ENCODE data around the gene CCRL2. TPM values are rescaled to one million over a fixed set of nuclear protein-coding genes. Genes with fewer than 3 reads are reported as not detected.
A peak's percentile ranks its signal among the peaks of the same experiment; 100 is the strongest.

The CCRL2 gene
- total RNA-seq, 6 experiments from 2014 or later, result 0.30 to 2.8 (median 1.3) TPM

GRCh38 chr3:46361408-46362283 is 45.4 kb upstream of the CCRL2 start:
- Histone ChIP-seq H3K4me1 (no peaks in the 10 kb centered on the region), H3K4me3 (no peak overlapping the region), H3K36me3 (no peaks in the 10 kb centered on the region), H3K27me3 (no peaks in the 10 kb centered on the region), H3K9me3 (no peaks in the 10 kb centered on the region), H3K27ac (no peak overlapping the region)
- TF ChIP-seq POLR2A (IDR thresholded peaks at IDR 0.05), result no peak
- TF ChIP-seq, protein P1, sequence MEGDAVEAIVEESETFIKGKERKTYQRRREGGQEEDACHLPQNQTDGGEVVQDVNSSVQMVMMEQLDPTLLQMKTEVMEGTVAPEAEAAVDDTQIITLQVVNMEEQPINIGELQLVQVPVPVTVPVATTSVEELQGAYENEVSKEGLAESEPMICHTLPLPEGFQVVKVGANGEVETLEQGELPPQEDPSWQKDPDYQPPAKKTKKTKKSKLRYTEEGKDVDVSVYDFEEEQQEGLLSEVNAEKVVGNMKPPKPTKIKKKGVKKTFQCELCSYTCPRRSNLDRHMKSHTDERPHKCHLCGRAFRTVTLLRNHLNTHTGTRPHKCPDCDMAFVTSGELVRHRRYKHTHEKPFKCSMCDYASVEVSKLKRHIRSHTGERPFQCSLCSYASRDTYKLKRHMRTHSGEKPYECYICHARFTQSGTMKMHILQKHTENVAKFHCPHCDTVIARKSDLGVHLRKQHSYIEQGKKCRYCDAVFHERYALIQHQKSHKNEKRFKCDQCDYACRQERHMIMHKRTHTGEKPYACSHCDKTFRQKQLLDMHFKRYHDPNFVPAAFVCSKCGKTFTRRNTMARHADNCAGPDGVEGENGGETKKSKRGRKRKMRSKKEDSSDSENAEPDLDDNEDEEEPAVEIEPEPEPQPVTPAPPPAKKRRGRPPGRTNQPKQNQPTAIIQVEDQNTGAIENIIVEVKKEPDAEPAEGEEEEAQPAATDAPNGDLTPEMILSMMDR (IDR thresholded peaks at IDR 0.05), result no peak
- intact Hi-C loops (cut with DNase I), result no loop called here
- ATAC-seq (peak in 3 of 4 donors; percentile 51 to 75 (median 52)), DNase-seq (no peak)
- WGBS (ENCODE audit: insufficient coverage, low coverage, low lambda C conversion rate, missing lambda C conversion rate), result 34% methylated on average over 7 of the region's 8 CpGs

- H3K4me1 ChIP-seq, result no peaks in the 10 kb centered on the region
- no peak overlapping the region for H3K27ac ChIP-seq
- TF ChIP-seq, protein P1 (IDR thresholded peaks at IDR 0.05), result no peak
- no peaks in the 10 kb centered on the region for H3K9me3 ChIP-seq
- H3K4me3 ChIP-seq, result no peak overlapping the region
- ATAC-seq, result no peak
- no peak for DNase-seq
- no peaks in the 10 kb centered on the region for H3K36me3 ChIP-seq
- no peaks in the 10 kb centered on the region for H3K27me3 ChIP-seq
- 55% methylated on average over 4 of the region's 4 CpGs for WGBS (ENCODE audit: insufficient coverage, low coverage, low lambda C conversion rate, missing lambda C conversion rate)
- intact Hi-C loops (cut with DNase I), result no loop called here
Observed at GRCh38 chr3:46365041-46365440, 42.0 kb upstream of the CCRL2 start.

DNA sequence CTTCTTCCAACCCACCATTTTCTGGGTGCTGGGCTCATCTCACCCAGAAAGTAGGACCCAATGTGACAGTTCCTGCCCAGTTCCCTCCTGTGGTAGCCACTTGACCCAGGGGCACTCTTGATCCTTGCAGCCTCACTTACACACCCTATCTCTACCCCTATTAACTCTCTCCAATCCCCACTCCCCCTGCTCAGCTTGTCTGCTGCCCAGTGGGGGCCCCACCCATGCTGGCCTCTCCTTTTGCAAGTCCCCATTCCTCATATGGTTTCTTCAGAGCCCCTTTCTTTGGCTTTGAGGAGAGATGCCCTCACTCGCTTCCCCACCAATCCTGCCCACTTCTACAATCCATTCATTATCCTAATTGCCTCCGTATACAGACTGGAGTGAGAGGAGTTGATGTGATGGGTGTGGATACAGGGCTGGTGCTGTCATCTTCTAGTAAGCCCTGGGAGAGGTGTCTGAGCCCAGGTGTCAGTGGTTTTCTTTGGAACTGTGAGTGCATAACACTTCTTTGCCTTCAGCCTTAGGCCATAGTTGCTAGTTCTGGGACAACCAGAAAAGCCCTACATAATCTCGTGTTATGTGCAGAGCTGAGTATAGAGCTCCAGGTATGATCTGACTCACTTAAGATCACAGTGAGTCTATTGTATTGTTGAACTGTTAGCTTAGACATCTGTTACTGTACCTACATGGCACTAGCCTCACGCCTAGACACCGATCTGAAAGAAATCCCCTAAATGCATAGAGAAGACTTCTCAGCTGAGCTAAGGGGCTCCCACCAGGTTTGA is 41.1 kb upstream of the CCRL2 start:
- Histone ChIP-seq H3K9me3 (no peaks in the 10 kb centered on the region), H3K4me1 (no peaks in the 10 kb centered on the region), H3K27ac (no peak overlapping the region), H3K27me3 (no peaks in the 10 kb centered on the region), H3K36me3 (no peaks in the 10 kb centered on the region), H3K4me3 (no peak overlapping the region)
- TF ChIP-seq, protein P1 (IDR thresholded peaks at IDR 0.05), result no peak
- no peak for TF ChIP-seq POLR2A (IDR thresholded peaks at IDR 0.05)
- 88% methylated on average over 4 of the region's 5 CpGs for WGBS (ENCODE audit: insufficient coverage, low coverage, low lambda C conversion rate, missing lambda C conversion rate)
- no peak for DNase-seq
- ATAC-seq, result no peak
- intact Hi-C loops (cut with DNase I), result no loop called here

GRCh38 chr3:46367811-46368210 is 39.2 kb upstream of the CCRL2 start:
- no peaks in the 10 kb centered on the region for H3K27me3 ChIP-seq
- DNase-seq (peak in 1 of 3 donors; percentile 49), ATAC-seq (peak in 2 of 4 donors; percentile 42 to 47)
- no peak for TF ChIP-seq POLR2A (IDR thresholded peaks at IDR 0.05)
- TF ChIP-seq, protein P1 (IDR thresholded peaks at IDR 0.05), result no peak
- H3K27ac ChIP-seq, result no peak overlapping the region
- H3K4me3 ChIP-seq, result no peak overlapping the region
- intact Hi-C loops (cut with DNase I), result no loop called here
- WGBS (ENCODE audit: insufficient coverage, low coverage, low lambda C conversion rate, missing lambda C conversion rate), result 43% methylated on average over 5 of the region's 5 CpGs
- H3K9me3 ChIP-seq, result no peaks in the 10 kb centered on the region
- no peaks in the 10 kb centered on the region for H3K36me3 ChIP-seq
- H3K4me1 ChIP-seq, result no peaks in the 10 kb centered on the region

Data from right lobe of liver (tissue), 6 donors.